ENCODE measurements around the gene FIGN. TPM values are rescaled to one million over a fixed set of nuclear protein-coding genes. Genes with fewer than 3 reads are reported as not detected.
A peak's percentile ranks its signal among the peaks of the same experiment; 100 is the strongest.

FIGN gene
- total and polyA plus RNA-seq, 12 donors, result 2.1 to 17.0 (median 11.9) TPM

DNA sequence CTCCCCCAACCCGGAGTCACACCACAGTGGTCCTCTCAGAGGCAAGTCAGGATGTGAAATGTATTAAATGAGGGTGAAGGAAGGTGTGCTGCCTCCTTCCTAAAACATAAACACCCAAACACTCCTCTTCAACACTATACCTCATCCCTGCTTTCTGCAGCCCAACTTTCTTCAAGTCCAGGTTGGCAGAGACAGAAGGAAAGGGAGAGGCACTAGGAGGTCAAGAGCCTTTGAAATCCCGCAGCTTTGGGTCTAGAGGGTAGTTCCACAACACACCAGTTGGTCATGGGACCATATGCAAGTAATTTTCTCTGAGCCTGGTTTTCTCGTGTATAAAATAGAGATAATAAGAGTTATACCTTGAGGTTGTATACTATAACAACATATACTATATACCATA is 38.4 kb downstream of the FIGN start:
- H3K9me3 ChIP-seq, result no peaks in the 10 kb centered on the region
- H3K4me1 ChIP-seq, result peaks cover 9 to 67% (median 43%) of the 10 kb centered on the region in 9 donors
- no peak overlapping the region for H3K27ac ChIP-seq
- 50 to 53% methylated on average over 3 of the region's 3 CpGs for WGBS, 2 donors
- no peak overlapping the region for H3K4me3 ChIP-seq
- no peaks in the 10 kb centered on the region for H3K27me3 ChIP-seq
- ATAC-seq, result no peak
- TF ChIP-seq, protein P1, sequence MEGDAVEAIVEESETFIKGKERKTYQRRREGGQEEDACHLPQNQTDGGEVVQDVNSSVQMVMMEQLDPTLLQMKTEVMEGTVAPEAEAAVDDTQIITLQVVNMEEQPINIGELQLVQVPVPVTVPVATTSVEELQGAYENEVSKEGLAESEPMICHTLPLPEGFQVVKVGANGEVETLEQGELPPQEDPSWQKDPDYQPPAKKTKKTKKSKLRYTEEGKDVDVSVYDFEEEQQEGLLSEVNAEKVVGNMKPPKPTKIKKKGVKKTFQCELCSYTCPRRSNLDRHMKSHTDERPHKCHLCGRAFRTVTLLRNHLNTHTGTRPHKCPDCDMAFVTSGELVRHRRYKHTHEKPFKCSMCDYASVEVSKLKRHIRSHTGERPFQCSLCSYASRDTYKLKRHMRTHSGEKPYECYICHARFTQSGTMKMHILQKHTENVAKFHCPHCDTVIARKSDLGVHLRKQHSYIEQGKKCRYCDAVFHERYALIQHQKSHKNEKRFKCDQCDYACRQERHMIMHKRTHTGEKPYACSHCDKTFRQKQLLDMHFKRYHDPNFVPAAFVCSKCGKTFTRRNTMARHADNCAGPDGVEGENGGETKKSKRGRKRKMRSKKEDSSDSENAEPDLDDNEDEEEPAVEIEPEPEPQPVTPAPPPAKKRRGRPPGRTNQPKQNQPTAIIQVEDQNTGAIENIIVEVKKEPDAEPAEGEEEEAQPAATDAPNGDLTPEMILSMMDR (IDR thresholded peaks at IDR 0.05), result no peak
- intact Hi-C loops (cut with DNase I), result no loop called here
- no peaks in the 10 kb centered on the region for H3K36me3 ChIP-seq
- DNase-seq, result no peak

DNA sequence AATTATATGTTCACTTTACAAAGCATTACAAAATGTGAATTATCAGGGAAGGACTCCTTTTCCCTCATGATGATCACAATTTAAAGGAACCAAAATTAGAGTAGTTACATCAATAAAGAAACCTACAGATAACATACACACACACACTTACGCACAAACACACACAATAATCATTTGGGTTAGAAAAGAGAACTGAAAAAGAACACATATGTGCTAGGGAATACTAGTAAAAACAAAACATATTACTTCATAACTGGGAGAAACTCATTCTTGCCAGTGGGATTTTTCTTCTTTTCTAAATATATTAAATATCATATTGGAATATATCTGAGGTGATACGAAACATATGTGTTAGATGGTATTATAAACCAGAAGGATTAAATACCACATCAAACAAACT is 42.3 kb downstream of the FIGN start:
- WGBS, 2 donors, result 85 to 92% methylated on average over 2 of the region's 2 CpGs
- H3K4me1 ChIP-seq, result peaks cover 3 to 56% (median 24%) of the 10 kb centered on the region in 9 donors
- intact Hi-C loops (cut with DNase I), result loop anchor here in 1 of 10 donors (5.0 kb wide), 1 partner anchor 39 kb away; no protein-coding TSS in a partner anchor

DNA sequence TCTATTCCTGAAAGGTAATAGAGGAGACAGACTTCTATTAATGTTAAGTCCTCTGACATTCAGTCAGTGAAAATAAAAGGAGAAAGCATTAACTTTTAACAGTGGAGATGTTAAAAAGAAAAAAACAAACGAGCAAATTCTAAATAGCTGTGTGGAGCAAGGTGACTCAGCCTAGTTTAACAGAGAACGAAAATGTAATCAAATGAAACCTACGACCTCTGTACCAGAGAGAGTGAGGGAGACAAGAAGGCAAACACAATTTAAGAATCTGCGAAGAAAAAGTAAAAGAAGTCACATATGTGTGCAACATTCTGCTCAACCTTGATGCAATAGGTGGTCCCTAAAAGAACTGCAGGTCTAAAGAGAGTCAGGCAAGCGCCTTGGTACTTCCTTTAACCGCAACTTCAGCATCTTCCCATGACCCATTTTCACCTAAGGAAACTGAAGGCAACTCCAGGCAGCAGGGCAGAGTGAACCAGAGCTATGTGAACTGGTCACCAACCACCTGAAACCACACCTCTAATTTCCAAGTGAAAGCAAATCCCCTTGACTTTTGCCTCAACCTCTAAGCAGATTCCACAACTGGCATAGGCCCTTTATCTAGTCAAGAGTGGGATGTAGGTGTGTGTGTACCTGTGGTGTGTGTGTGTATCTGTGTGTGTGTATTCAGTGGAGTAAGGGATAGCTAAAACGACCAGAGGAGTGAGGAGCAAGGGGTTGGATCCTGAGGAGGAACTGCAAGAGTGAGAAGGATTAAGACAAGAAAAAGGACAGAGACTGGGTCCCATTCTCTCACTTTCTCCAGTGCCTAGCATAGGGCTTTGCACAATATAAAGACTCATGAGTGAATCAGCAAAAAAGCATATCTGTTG is 43.0 kb downstream of the FIGN start:
- H3K27ac ChIP-seq, result peak overlapping the region in 6 of 10 donors; percentile 3 to 47 (median 38)
- intact Hi-C loops (cut with DNase I), result loop anchor here in 1 of 10 donors (5.0 kb wide), 1 partner anchor 39 kb away; no protein-coding TSS in a partner anchor
- no peak overlapping the region for H3K4me3 ChIP-seq
- H3K9me3 ChIP-seq, result no peaks in the 10 kb centered on the region
- 66 to 67% methylated on average over 7 of the region's 7 CpGs for WGBS, 2 donors
- H3K36me3 ChIP-seq, result no peaks in the 10 kb centered on the region
- peak in 3 of 8 donors; percentile 38 to 43 (median 39) for ATAC-seq
- DNase-seq, result no peak
- no peaks in the 10 kb centered on the region for H3K27me3 ChIP-seq
- TF ChIP-seq, protein P1 (IDR thresholded peaks at IDR 0.05), result no peak
- peaks cover 3 to 50% (median 23%) of the 10 kb centered on the region in 9 donors for H3K4me1 ChIP-seq

More for the DNA sequence above, 42.3 kb downstream of the FIGN start:
- Histone ChIP-seq H3K9me3 (no peaks in the 10 kb centered on the region), H3K27ac (peak overlapping the region in 4 of 10 donors; percentile 3 to 40 (median 29)), H3K4me3 (no peak overlapping the region), H3K36me3 (no peaks in the 10 kb centered on the region), H3K27me3 (no peaks in the 10 kb centered on the region)
- no peak for DNase-seq
- no peak for ATAC-seq
- TF ChIP-seq, protein P1 (IDR thresholded peaks at IDR 0.05), result no peak

DNA sequence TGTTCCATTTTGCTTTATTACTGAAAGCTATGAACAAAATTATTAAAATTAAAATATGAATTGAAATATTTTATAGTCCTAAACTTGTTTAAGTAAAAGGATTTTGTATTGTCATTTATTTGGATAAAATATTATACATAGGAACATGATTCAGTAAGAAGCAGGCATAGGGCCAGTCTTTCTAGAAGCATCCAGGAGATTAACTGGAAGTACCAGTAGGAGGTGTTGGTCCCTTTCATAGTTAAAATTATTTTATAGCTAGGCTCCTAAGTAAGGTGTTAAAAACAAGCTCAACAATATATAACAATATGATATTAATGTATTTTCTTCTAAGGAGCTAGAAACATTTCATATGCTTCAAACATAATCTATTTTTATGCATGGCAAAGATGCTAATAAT is 43.7 kb downstream of the FIGN start:
- intact Hi-C loops (cut with DNase I), result loop anchor here in 1 of 10 donors (5.0 kb wide), 1 partner anchor 40 kb away; no protein-coding TSS in a partner anchor
- DNase-seq, result no peak
- Histone ChIP-seq H3K4me1 (peaks cover 3 to 50% (median 24%) of the 10 kb centered on the region in 9 donors), H3K36me3 (no peaks in the 10 kb centered on the region), H3K9me3 (no peaks in the 10 kb centered on the region), H3K27ac (peak overlapping the region in 8 of 10 donors; percentile 3 to 45 (median 23)), H3K27me3 (no peaks in the 10 kb centered on the region), H3K4me3 (no peak overlapping the region)
- ATAC-seq, result peak in 2 of 8 donors; percentile 48 to 50
- TF ChIP-seq, protein P1 (IDR thresholded peaks at IDR 0.05), result peak in 1 of 9 donors; percentile 9

Measured in heart right ventricle (tissue), 16 donors.